Esophagus squamous epithelium (tissue), 5 donors: ENCODE data around the gene CYTIP. TPM values are rescaled to one million over a fixed set of nuclear protein-coding genes. Genes with fewer than 3 reads are reported as not detected.

Source experiments
- DNase-seq: peaks from one replicate; lab custom pipeline; 2025; lab: John Stamatoyannopoulos, UW
- H3K27ac ChIP-seq, 4 donors: fragments of 200-600 bp; sonication (generic); one replicate each; pipeline ENCODE4 v1.5.1; 2016 to 2019; ENCODE audit warnings: mild to moderate bottlenecking in 1 of 4
- H3K27me3 ChIP-seq, 4 donors: fragments of 200-600 bp; sonication (generic); 1 replicate in 3 of 4; 2 replicates in 1 of 4; pipeline versions ENCODE4 v1.5.1 to v1.6.0; 2017 to 2021; ENCODE audit warnings: antibody characterized with exemption in 1 of 4
- H3K36me3 ChIP-seq, 3 donors: fragments of 200-600 bp; sonication (generic); one replicate each; pipeline ENCODE4 v1.5.1; 2016 to 2019
- H3K4me1 ChIP-seq, 3 donors: fragments of 200-600 bp; sonication (generic); one replicate each; pipeline ENCODE4 v1.5.1; 2017 to 2019
- H3K4me3 ChIP-seq, 4 donors: fragments of 200-600 bp; sonication (generic); 1 replicate in 3 of 4; 2 replicates in 1 of 4; pipeline ENCODE4 v1.5.1; 2016 to 2019; ENCODE audit warnings: mild to moderate bottlenecking in 2 of 4, moderate library complexity in 1 of 4
- H3K9me3 ChIP-seq, 3 donors: fragments of 200-600 bp; sonication (generic); one replicate each; pipeline ENCODE4 v1.5.1; 2016 to 2019
- CTCF ChIP-seq, 6 experiments: fragments of 450-650 bp in 4 of 6; fragments of 200-600 bp in 2 of 6; sonication (generic) in 2 of 6; IDR thresholded peaks; one replicate each; pipeline ENCODE4 v1.5.1; 2016 to 2019; ENCODE audit warnings: antibody characterized with exemption in 6 of 6, mild to moderate bottlenecking in 4 of 6, moderate library complexity in 4 of 6
- POLR2A ChIP-seq, 4 donors: fragments of 450-650 bp; IDR thresholded peaks; one replicate each; pipeline ENCODE4 v1.6.1; 2017; ENCODE audit warnings: antibody characterized with exemption in 4 of 4, mild to moderate bottlenecking in 4 of 4, moderate library complexity in 3 of 4
- WGBS, 2 donors: methylation state at CpG; one replicate each; pipeline ENCODE4 v1.1.5; 2018; 5-methylcytosine and 5-hydroxymethylcytosine counted together
- intact Hi-C: fragments of 100-400 bp; cut with DNase I; formaldehyde crosslinking; loops from one replicate; pipeline ENCODE4 v1.15.0; 2022
- total RNA-seq, 4 donors: library from RNA; depleted of rRNA; stranded (reverse); fragments of >200 nt; gene quantifications; one replicate each; pipeline ENCODE4 v1.1.0, GENCODE V29; 2016
- donor health status: DM: yes; HTN: yes; CAD: no.

Gene CYTIP
- total RNA-seq, 4 donors from 2014 or later = 3.2 to 12.4 (median 3.6) TPM

- H3K4me1 ChIP-seq = no peaks in the 10 kb centered on the region
- WGBS, 2 donors = 74 to 78% methylated on average over 6 of the region's 6 CpGs
- no peak overlapping the region for H3K27ac ChIP-seq
- intact Hi-C loops = no loop called here
- TF ChIP-seq POLR2A (IDR thresholded peaks at IDR 0.05) (no peak), CTCF (IDR thresholded peaks at IDR 0.05) (no peak)
- H3K27me3 ChIP-seq = no peaks in the 10 kb centered on the region
- no peaks in the 10 kb centered on the region for H3K36me3 ChIP-seq
- no peak overlapping the region for H3K4me3 ChIP-seq
- H3K9me3 ChIP-seq = no peaks in the 10 kb centered on the region
- DNase-seq = no peak
Measured at GRCh38 chr2:157459486-157459885, 15.6 kb upstream of the CYTIP start.

GRCh38 chr2:157447741-157448140 is 3.9 kb upstream of the CYTIP start:
- H3K36me3 ChIP-seq = no peaks in the 10 kb centered on the region
- H3K4me1 ChIP-seq = no peaks in the 10 kb centered on the region
- H3K4me3 ChIP-seq = no peak overlapping the region
- no peaks in the 10 kb centered on the region for H3K9me3 ChIP-seq
- TF ChIP-seq POLR2A (IDR thresholded peaks at IDR 0.05) = no peak
- no peak for TF ChIP-seq CTCF (IDR thresholded peaks at IDR 0.05)
- intact Hi-C loops = no loop called here
- no peaks in the 10 kb centered on the region for H3K27me3 ChIP-seq
- DNase-seq = no peak
- WGBS, 2 donors = 45 to 58% methylated on average over 1 of the region's 1 CpG
- no peak overlapping the region for H3K27ac ChIP-seq

GRCh38 chr2:157447031-157447430 is 3.1 kb upstream of the CYTIP start:
- Histone ChIP-seq H3K4me3 (no peak overlapping the region), H3K27me3 (no peaks in the 10 kb centered on the region), H3K9me3 (no peaks in the 10 kb centered on the region), H3K4me1 (no peaks in the 10 kb centered on the region), H3K27ac (no peak overlapping the region), H3K36me3 (no peaks in the 10 kb centered on the region)
- no peak for DNase-seq
- intact Hi-C loops = no loop called here
- 27 to 47% methylated on average over 1 of the region's 1 CpG for WGBS, 2 donors
- TF ChIP-seq POLR2A (IDR thresholded peaks at IDR 0.05) (no peak), CTCF (IDR thresholded peaks at IDR 0.05) (no peak)

GRCh38 chr2:157444641-157445040 is 752 bp upstream of the CYTIP start:
- H3K36me3 ChIP-seq = no peaks in the 10 kb centered on the region
- peak overlapping the region in 2 of 4 donors; percentile 34 to 57 for H3K4me3 ChIP-seq
- H3K27ac ChIP-seq = peak overlapping the region; percentile 26 to 87 (median 55)

GRCh38 chr2:157443090-157443489 is 799 bp downstream of the CYTIP start:
- peak overlapping the region in 3 of 4 donors; percentile 34 to 57 (median 36) for H3K4me3 ChIP-seq
- H3K36me3 ChIP-seq = no peaks in the 10 kb centered on the region
- no peaks in the 10 kb centered on the region for H3K4me1 ChIP-seq
- no peak for DNase-seq
- H3K27ac ChIP-seq = peak overlapping the region; percentile 42 to 87 (median 68)
- no peaks in the 10 kb centered on the region for H3K27me3 ChIP-seq
- H3K9me3 ChIP-seq = no peaks in the 10 kb centered on the region
- TF ChIP-seq CTCF (IDR thresholded peaks at IDR 0.05) (no peak), POLR2A (IDR thresholded peaks at IDR 0.05) (peak in 1 of 4 donors; percentile 12)
- intact Hi-C loops = no loop called here

More at GRCh38 chr2:157444641-157445040, 752 bp upstream of the CYTIP start:
- Histone ChIP-seq H3K9me3 (no peaks in the 10 kb centered on the region), H3K27me3 (no peaks in the 10 kb centered on the region), H3K4me1 (no peaks in the 10 kb centered on the region)
- intact Hi-C loops = no loop called here
- DNase-seq = no peak
- TF ChIP-seq POLR2A (IDR thresholded peaks at IDR 0.05) (peak in 1 of 4 donors; percentile 33), CTCF (IDR thresholded peaks at IDR 0.05) (no peak)
- WGBS, 2 donors = 61 to 62% methylated on average over 3 of the region's 3 CpGs
